Heart right ventricle (tissue), 16 donors: ENCODE results near the gene OGT. TPM values are rescaled to one million over a fixed set of nuclear protein-coding genes. Genes with fewer than 3 reads are reported as not detected.

Experiments used
- ATAC-seq, 8 donors: fragments of 200-7000 bp; cut with Tn5 transposase; one replicate each; pipeline ENCODE4 v1.9.1; 2020; ENCODE audit warnings: mild to moderate bottlenecking in 8 of 8, moderate library complexity in 8 of 8, moderate number of reproducible peaks in 1 of 8
- DNase-seq, 2 donors: peaks; one replicate each; pipeline ENCODE4 v3.0.0-alpha.2; 2020
- H3K27ac ChIP-seq, 10 donors: fragments of 200-600 bp; sonication (generic) in 2 of 10; one replicate each; pipeline versions ENCODE4 v1.5.0 to v1.8.0; 2020 to 2022; ENCODE audit warnings: mild to moderate bottlenecking in 3 of 10
- H3K27me3 ChIP-seq, 7 donors: fragments of 200-600 bp; one replicate each; pipeline ENCODE4 v1.8.0; 2021 to 2022; ENCODE audit warnings: mild to moderate bottlenecking in 2 of 7
- H3K36me3 ChIP-seq, 9 donors: fragments of 200-600 bp; sonication (generic) in 1 of 9; one replicate each; pipeline versions ENCODE4 v1.5.0 to v1.8.0; 2020 to 2022; ENCODE audit warnings: mild to moderate bottlenecking in 2 of 9
- H3K4me1 ChIP-seq, 9 donors: fragments of 200-600 bp; sonication (generic) in 1 of 9; one replicate each; pipeline versions ENCODE4 v1.5.0 to v1.8.0; 2020 to 2022; ENCODE audit warnings: mild to moderate bottlenecking in 4 of 9
- H3K4me3 ChIP-seq, 10 donors: fragments of 200-600 bp; sonication (generic) in 2 of 10; one replicate each; pipeline versions ENCODE4 v1.5.0 to v1.8.0; 2020 to 2022; ENCODE audit warnings: mild to moderate bottlenecking in 7 of 10, moderate library complexity in 2 of 10
- H3K9me3 ChIP-seq, 11 donors: fragments of 200-600 bp in 10 of 11; sonication (generic) in 2 of 11; one replicate each; pipeline versions ENCODE4 v1.5.0 to v1.8.0; 2013 to 2022; ENCODE audit warnings: mild to moderate bottlenecking in 2 of 11, control low read depth in 1 of 11, moderate library complexity in 1 of 11
- WGBS, 2 donors: extraction: QIAGEN DNeasy Blood & Tissue Kit; methylation state at CpG; one replicate each; pipeline ENCODE4 v1.1.7; 2013; ENCODE audit warnings: inconsistent platforms in 1 of 2; 5-methylcytosine and 5-hydroxymethylcytosine counted together
- intact Hi-C, 10 donors: fragments of 100-400 bp; cut with DNase I; formaldehyde crosslinking; loops; one replicate each; pipeline versions ENCODE4 v1.11.1 to v1.14.2; 2022
- polyA plus RNA-seq, 2 donors: library from polyadenylated mRNA; stranded (reverse); fragments of 200-250 nt; gene quantifications; one replicate each; pipeline ENCODE4 v1.2.3, GENCODE V29; 2013
- total RNA-seq, 10 donors: library from RNA; stranded (reverse); fragmentation: NEBNext Ultra II Directional in 3 of 10; extraction: Animal tissue kit (Norgen Biotek cat#: 25700) in 3 of 10; gene quantifications; one replicate each; pipeline versions ENCODE4 v1.2.1 to v1.2.4, GENCODE V29; 2021 to 2023
- TF ChIP-seq, protein P1 (sequence below), 9 donors: fragments of 200-600 bp; sonication (generic) in 2 of 9; IDR thresholded peaks; one replicate each; pipeline versions ENCODE4 v1.5.0 to v1.8.0; 2021 to 2022; ENCODE audit warnings: antibody characterized with exemption in 9 of 9, mild to moderate bottlenecking in 5 of 9, moderate library complexity in 1 of 9
- donor health status: Arrhythmogenic right ventricular cardiomyopathy.
- donor health status: ischemic (EF 13 %, LVEDD 7.1; RV severe dilation, severe dysfunction).
- donor health status: healthy with polysubstance abuse.
- donor health status: DM: no; HTN: yes; CAD: no.
- donor health status: DM: no; HTN: no; CAD: no.
- donor health status: ischemic (EF 25% LVEDD 6.9; RV normal size, moderate dysfunction).
- donor health status: ischemic (EF 25% LVEDD 5.7; RV mildly dilated, moderate dysfunction).
- donor health status: healthy.
- donor health status: DM: yes; HTN: yes; CAD: no.
- donor health status: Ischemic cardiomyopathy.
- donor health status: ischemic (EF 35%, LVEDD 5.7; RV mildly dilated, moderate dysfunction).
- donor health status: nonischemic (EF 11% LVEDD 7.7; RV severe dilation, severe dysfunction).
- donor health status: DM: yes; HTN: yes; CAD: no.
- donor health status: PGD.
- donor health status: ischemic (EF 29% LVEDD 5.4; RV normal size, mild dysfunction).
- donor health status: nonischemic (EF 23%, LVEDD 6.1; RV moderate dilation, normal function).

The OGT gene
- total and polyA plus RNA-seq, 12 donors = 16.1 to 92.1 (median 77.8) TPM

DNA sequence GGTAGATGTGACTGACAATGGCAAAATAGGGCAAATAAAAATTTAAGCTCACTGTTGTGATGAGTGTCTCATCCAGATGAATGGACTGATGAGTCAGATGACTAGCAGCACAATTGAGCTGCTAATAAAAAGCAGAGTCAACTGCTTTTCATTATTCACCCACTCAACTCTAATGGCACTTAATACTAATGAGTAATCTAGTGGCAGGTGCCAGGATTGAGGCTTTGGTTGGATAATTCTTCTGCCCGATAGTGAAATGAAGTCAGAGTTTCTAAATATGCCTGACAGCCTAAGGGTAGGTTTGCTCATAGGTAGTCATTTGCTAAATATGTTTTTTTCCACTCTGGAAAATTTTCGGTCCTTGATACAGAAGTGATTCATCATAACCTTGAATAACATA lies 10.4 kb downstream of the OGT start:
- intact Hi-C loops = loop anchor here in 1 of 10 donors (10.0 kb wide), 2 partner anchors 61 to 89 kb away; no protein-coding TSS in a partner anchor
- WGBS, 2 donors = 30 to 35% methylated on average over 2 of the region's 2 CpGs
- Histone ChIP-seq H3K9me3 (no peaks in the 10 kb centered on the region), H3K27me3 (peaks cover 0 to 38% (median 0%) of the 10 kb centered on the region in 7 donors), H3K4me3 (no peak overlapping the region), H3K36me3 (peaks cover 0 to 63% (median 3%) of the 10 kb centered on the region in 9 donors), H3K27ac (peak overlapping the region in 6 of 10 donors; percentile 16 to 78 (median 54)), H3K4me1 (peaks cover 3 to 76% (median 64%) of the 10 kb centered on the region in 9 donors)
- ATAC-seq = peak in 7 of 8 donors; percentile 56 to 92 (median 77)
- TF ChIP-seq, protein P1, sequence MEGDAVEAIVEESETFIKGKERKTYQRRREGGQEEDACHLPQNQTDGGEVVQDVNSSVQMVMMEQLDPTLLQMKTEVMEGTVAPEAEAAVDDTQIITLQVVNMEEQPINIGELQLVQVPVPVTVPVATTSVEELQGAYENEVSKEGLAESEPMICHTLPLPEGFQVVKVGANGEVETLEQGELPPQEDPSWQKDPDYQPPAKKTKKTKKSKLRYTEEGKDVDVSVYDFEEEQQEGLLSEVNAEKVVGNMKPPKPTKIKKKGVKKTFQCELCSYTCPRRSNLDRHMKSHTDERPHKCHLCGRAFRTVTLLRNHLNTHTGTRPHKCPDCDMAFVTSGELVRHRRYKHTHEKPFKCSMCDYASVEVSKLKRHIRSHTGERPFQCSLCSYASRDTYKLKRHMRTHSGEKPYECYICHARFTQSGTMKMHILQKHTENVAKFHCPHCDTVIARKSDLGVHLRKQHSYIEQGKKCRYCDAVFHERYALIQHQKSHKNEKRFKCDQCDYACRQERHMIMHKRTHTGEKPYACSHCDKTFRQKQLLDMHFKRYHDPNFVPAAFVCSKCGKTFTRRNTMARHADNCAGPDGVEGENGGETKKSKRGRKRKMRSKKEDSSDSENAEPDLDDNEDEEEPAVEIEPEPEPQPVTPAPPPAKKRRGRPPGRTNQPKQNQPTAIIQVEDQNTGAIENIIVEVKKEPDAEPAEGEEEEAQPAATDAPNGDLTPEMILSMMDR (IDR thresholded peaks at IDR 0.05) = no peak
- DNase-seq = no peak

DNA sequence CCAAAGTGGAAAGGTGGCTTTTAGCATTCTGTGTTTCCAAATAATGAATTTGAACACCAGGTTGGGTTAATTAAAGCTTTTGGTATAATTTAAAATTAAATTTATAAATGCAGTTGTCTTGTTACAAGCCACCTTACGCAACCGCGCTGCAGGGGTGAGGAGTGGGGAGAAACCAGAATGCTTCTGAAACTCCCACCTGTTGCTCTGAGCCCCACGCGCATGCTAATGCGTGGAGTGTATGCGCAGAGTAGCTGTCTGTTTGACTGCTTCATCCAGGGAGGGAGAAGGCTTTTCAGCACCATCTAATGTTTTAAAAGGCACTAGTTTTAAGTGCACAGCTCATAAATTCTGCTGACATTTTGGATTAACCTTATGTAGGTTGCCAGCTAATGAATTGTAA lies 12.5 kb downstream of the OGT start:
- Histone ChIP-seq H3K36me3 (peaks cover 0 to 69% (median 2%) of the 10 kb centered on the region in 9 donors), H3K27ac (peak overlapping the region in 1 of 10 donors; percentile 58), H3K4me1 (peaks cover 0 to 64% (median 44%) of the 10 kb centered on the region in 9 donors), H3K9me3 (no peaks in the 10 kb centered on the region), H3K27me3 (peaks cover 0 to 38% (median 0%) of the 10 kb centered on the region in 7 donors), H3K4me3 (no peak overlapping the region)
- WGBS, 2 donors = 91 to 93% methylated on average over 7 of the region's 7 CpGs
- intact Hi-C loops = loop anchor here in 1 of 10 donors (10.0 kb wide), 2 partner anchors 59 to 91 kb away; no protein-coding TSS in a partner anchor
- DNase-seq (no peak), ATAC-seq (no peak)
- TF ChIP-seq, protein P1 (IDR thresholded peaks at IDR 0.05) = no peak

DNA sequence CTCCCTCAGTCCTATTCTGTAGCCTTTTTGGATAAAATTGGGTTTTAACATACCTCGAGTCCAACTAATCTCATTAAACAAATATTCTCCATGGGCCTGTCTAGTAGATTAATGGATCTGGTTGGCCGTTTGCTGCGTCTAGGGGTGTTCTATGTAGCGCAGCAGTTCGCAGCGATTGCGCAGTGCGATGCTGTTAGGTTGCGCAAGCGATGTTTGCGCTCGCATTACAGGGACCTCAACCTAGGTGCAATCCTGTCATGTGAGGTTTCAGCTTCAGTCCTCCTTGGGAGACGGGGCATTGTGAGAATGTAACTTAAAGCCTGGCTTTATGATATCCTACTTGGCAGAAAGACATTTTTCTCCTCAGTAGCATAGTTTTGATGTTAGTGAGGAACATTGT lies 14.0 kb downstream of the OGT start:
- ATAC-seq (no peak), DNase-seq (no peak)
- WGBS, 2 donors = 94 to 97% methylated on average over 13 of the region's 13 CpGs
- Histone ChIP-seq H3K9me3 (no peaks in the 10 kb centered on the region), H3K36me3 (peaks cover 0 to 74% (median 2%) of the 10 kb centered on the region in 9 donors), H3K4me1 (peaks cover 0 to 49% (median 30%) of the 10 kb centered on the region in 9 donors), H3K27ac (no peak overlapping the region), H3K4me3 (no peak overlapping the region), H3K27me3 (peaks cover 0 to 38% (median 0%) of the 10 kb centered on the region in 7 donors)
- intact Hi-C loops = loop anchor here in 1 of 10 donors (10.0 kb wide), 2 partner anchors 58 to 92 kb away; no protein-coding TSS in a partner anchor
- TF ChIP-seq, protein P1 (IDR thresholded peaks at IDR 0.05) = no peak

DNA sequence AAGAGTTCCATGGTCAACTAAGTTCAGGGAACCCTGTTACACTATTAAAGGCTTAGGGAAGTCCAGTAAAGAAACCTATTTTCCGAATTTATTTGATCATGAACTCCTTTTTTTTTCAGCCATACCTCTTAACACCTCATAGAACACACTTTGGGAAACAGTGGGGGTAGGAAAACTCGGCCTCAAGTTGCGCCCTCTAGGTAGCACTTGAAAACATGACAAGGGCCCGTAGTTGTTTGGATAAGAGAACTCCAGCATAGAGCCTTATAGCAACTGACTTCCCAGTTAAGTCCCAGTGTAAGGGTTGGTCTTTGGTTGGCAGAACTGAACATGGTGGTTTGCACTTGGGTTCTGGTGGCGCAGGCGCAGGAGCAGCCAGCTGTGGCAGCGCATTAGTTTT lies 14.4 kb downstream of the OGT start:
- Histone ChIP-seq H3K27me3 (peaks cover 0 to 38% (median 0%) of the 10 kb centered on the region in 7 donors), H3K27ac (no peak overlapping the region), H3K4me1 (peaks cover 0 to 44% (median 25%) of the 10 kb centered on the region in 9 donors), H3K4me3 (no peak overlapping the region), H3K36me3 (peaks cover 0 to 79% (median 2%) of the 10 kb centered on the region in 9 donors), H3K9me3 (no peaks in the 10 kb centered on the region)
- intact Hi-C loops = loop anchor here in 1 of 10 donors (10.0 kb wide), 2 partner anchors 57 to 93 kb away; no protein-coding TSS in a partner anchor
- ATAC-seq (no peak), DNase-seq (no peak)
- WGBS, 2 donors = 89 to 92% methylated on average over 5 to 7 of the region's 7 CpGs
- TF ChIP-seq, protein P1 (IDR thresholded peaks at IDR 0.05) = no peak
